Adipocyte (in vitro differentiated cells): ENCODE measurements around the gene CA9.
A peak's percentile ranks its signal among the peaks of the same experiment; 100 is the strongest.

ENCODE experiments used
- DNase-seq: peaks from one replicate; pipeline ENCODE4 v3.0.0-alpha.2; 2015; ENCODE audit warnings: low read depth
- H3K27me3 ChIP-seq: replicated peaks from 2 replicates; pipeline ENCODE4 v1.7.0; 2013; ENCODE audit warnings: mild to moderate bottlenecking, low read length, moderate library complexity; ENCODE audit not compliant: control insufficient read depth, insufficient read depth
- H3K36me3 ChIP-seq: 2 replicates; pipeline ENCODE4 v1.7.0; 2013; ENCODE audit warnings: low read length, mild to moderate bottlenecking, moderate library complexity; ENCODE audit not compliant: control insufficient read depth, insufficient read depth, severe bottlenecking
- H3K4me1 ChIP-seq: 2 replicates; pipeline ENCODE4 v1.7.0; 2013; ENCODE audit warnings: mild to moderate bottlenecking, low read length, moderate library complexity; ENCODE audit not compliant: control insufficient read depth, insufficient read depth
- H3K4me3 ChIP-seq: 2 replicates; pipeline ENCODE4 v1.7.0; 2013; ENCODE audit warnings: mild to moderate bottlenecking, low read length, moderate library complexity
- H3K9ac ChIP-seq: 2 replicates; pipeline ENCODE4 v1.7.0; 2013; ENCODE audit warnings: mild to moderate bottlenecking, low read length, moderate library complexity
- H3K9me3 ChIP-seq: 2 replicates; pipeline ENCODE4 v1.7.0; 2013; ENCODE audit warnings: mild to moderate bottlenecking, low read length, moderate library complexity; ENCODE audit not compliant: control insufficient read depth

Gene CA9

GRCh38 chr9:35664531-35665470, 8.9 kb upstream of the CA9 start, which contains the start of gene ARHGEF39:
ARHGEF39 (minus strand) TSS chr9:35665195; CDS start chr9:35665169, 26 bp downstream.
- Histone ChIP-seq H3K9me3 (no peaks in the 10 kb centered on the region), H3K36me3 (peaks cover 20% of the 10 kb centered on the region), H3K9ac (peak within 1 kb of the TSS; percentile 85), H3K27me3 (no peaks in the 10 kb centered on the region), H3K4me3 (peak within 1 kb of the TSS; percentile 86), H3K4me1 (peaks cover 29% of the 10 kb centered on the region)
- peak; percentile 93 for DNase-seq

- H3K9me3 ChIP-seq, result no peaks in the 10 kb centered on the region
- H3K4me1 ChIP-seq, result peaks cover 23% of the 10 kb centered on the region
- peaks cover 15% of the 10 kb centered on the region for H3K36me3 ChIP-seq
- H3K27me3 ChIP-seq, result no peaks in the 10 kb centered on the region
- H3K9ac ChIP-seq, result peak overlapping the region; percentile 85
- peak overlapping the region; percentile 86 for H3K4me3 ChIP-seq
- DNase-seq, result no peak
These were observed 8.3 kb upstream of the CA9 start for GRCh38 chr9:35665471-35665818.

GRCh38 chr9:35666045-35666444, 7.7 kb upstream of the CA9 start:
- no peak for DNase-seq
- Histone ChIP-seq H3K9ac (no peak overlapping the region), H3K4me3 (no peak overlapping the region), H3K9me3 (no peaks in the 10 kb centered on the region), H3K27me3 (no peaks in the 10 kb centered on the region), H3K36me3 (peaks cover 9% of the 10 kb centered on the region), H3K4me1 (peaks cover 17% of the 10 kb centered on the region)

DNA sequence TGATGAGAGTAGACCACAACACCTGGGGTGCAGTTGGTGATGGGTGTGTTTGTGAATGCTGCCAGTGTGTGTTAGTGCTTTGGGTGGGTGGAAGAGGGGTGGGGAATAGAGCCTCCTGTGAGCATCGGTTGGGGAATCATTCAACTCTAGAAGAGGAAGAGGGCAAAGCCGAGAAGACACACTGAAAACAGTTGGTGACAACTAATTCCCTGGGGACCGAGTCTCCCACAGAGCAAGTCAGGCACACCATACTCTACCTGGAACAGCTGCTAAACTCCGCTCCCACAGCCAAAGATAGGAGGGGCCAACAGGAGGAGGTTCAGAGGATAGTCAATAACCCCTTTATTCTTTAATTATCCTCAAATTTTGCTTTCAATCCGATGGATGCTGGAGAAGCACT, 7.2 kb upstream of the CA9 start:
- Histone ChIP-seq H3K27me3 (no peaks in the 10 kb centered on the region), H3K36me3 (peaks cover 4% of the 10 kb centered on the region), H3K4me3 (no peak overlapping the region), H3K9me3 (no peaks in the 10 kb centered on the region), H3K4me1 (peaks cover 11% of the 10 kb centered on the region), H3K9ac (no peak overlapping the region)
- DNase-seq, result no peak

DNA sequence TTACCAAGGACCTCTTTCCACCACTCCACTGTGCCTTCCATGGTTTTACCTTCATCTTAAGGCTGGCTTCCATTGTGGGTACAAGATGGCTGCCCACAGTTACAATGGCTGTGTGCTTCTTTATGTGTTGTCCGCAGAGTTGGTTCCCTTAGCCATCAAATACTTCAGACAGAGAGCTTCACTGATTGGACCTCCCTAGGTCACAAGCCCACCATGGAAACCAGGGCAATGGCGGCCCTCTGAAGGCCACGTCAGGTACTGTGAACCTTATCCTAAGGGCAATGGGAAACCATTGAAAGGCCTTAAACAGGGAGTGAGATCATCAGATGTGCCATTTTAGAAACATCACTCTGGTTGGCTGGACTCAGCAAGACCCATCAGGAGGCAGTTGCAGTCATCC, 5.8 kb upstream of the CA9 start:
- Histone ChIP-seq H3K4me3 (no peak overlapping the region), H3K9ac (no peak overlapping the region), H3K4me1 (peaks cover 7% of the 10 kb centered on the region), H3K36me3 (no peaks in the 10 kb centered on the region), H3K9me3 (no peaks in the 10 kb centered on the region), H3K27me3 (no peaks in the 10 kb centered on the region)
- no peak for DNase-seq

DNA sequence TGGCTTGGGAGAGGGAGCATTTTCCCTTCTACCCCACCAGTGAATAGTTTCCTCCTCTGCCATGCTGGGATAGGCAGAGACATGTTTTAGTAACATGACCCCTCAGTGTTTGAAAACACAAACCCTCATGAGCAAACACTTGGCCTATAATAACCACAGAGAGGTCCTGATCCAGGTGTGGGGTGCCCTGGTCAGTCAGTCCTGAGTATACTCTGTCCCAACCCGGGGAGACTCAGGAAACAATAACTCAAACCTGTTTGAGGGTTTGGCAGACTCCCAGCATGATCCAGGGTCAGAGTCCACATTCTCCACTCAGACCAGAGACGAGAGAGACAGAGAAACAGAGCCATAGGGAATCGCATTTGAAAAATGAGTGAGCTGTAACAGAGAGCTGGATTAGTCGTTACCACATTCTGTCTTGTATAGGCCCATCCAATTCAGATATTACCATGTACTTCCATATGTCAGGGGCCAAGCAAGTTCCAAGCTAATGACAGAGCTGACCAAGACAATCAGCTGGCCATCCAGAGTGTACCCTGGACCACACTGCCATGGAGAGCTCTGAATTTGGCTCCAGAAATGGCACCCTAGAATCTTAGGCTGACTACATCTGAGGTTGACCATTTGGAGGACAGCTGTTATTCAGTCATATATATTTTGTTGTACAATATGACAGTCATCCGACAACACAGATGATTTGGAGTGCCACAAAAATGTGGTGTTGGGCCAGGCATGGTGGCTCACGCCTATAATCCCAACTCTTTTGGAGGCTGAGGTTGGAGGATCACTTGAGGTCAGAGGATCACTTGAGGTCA, 4.2 kb upstream of the CA9 start:
- no peak overlapping the region for H3K4me3 ChIP-seq
- no peak overlapping the region for H3K9ac ChIP-seq
- H3K36me3 ChIP-seq, result no peaks in the 10 kb centered on the region
- DNase-seq, result no peak
- peaks cover 7% of the 10 kb centered on the region for H3K4me1 ChIP-seq
- no peaks in the 10 kb centered on the region for H3K9me3 ChIP-seq
- H3K27me3 ChIP-seq, result no peaks in the 10 kb centered on the region

DNA sequence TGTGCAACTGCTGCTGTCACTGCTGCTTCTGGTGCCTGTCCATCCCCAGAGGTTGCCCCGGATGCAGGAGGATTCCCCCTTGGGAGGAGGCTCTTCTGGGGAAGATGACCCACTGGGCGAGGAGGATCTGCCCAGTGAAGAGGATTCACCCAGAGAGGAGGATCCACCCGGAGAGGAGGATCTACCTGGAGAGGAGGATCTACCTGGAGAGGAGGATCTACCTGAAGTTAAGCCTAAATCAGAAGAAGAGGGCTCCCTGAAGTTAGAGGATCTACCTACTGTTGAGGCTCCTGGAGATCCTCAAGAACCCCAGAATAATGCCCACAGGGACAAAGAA, 265 bp downstream of the CA9 start:
- H3K36me3 ChIP-seq, result no peaks in the 10 kb centered on the region
- no peak for DNase-seq

DNA sequence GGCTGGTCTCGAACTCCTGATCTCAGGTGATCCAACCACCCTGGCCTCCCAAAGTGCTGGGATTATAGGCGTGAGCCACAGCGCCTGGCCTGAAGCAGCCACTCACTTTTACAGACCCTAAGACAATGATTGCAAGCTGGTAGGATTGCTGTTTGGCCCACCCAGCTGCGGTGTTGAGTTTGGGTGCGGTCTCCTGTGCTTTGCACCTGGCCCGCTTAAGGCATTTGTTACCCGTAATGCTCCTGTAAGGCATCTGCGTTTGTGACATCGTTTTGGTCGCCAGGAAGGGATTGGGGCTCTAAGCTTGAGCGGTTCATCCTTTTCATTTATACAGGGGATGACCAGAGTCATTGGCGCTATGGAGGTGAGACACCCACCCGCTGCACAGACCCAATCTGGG, 1.5 kb downstream of the CA9 start:
- H3K27me3 ChIP-seq, result no peaks in the 10 kb centered on the region
- no peaks in the 10 kb centered on the region for H3K36me3 ChIP-seq
- H3K9ac ChIP-seq, result no peak overlapping the region
- DNase-seq, result no peak
- H3K4me3 ChIP-seq, result peak overlapping the region; percentile 74
- no peaks in the 10 kb centered on the region for H3K9me3 ChIP-seq
- H3K4me1 ChIP-seq, result peaks cover 5% of the 10 kb centered on the region

More for the DNA sequence above, 265 bp downstream of the CA9 start:
- Histone ChIP-seq H3K9me3 (no peaks in the 10 kb centered on the region), H3K9ac (no peak overlapping the region), H3K27me3 (no peaks in the 10 kb centered on the region), H3K4me3 (no peak overlapping the region), H3K4me1 (peaks cover 5% of the 10 kb centered on the region)

DNA sequence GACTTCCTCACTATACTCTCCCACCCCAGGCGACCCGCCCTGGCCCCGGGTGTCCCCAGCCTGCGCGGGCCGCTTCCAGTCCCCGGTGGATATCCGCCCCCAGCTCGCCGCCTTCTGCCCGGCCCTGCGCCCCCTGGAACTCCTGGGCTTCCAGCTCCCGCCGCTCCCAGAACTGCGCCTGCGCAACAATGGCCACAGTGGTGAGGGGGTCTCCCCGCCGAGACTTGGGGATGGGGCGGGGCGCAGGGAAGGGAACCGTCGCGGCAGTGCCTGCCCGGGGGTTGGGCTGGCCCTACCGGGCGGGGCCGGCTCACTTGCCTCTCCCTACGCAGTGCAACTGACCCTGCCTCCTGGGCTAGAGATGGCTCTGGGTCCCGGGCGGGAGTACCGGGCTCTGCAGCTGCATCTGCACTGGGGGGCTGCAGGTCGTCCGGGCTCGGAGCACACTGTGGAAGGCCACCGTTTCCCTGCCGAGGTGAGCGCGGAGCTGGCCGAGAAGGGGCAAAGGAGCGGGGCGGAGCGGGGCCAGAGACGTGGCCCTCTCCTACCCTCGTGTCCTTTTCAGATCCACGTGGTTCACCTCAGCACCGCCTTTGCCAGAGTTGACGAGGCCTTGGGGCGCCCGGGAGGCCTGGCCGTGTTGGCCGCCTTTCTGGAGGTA, 2.1 kb downstream of the CA9 start:
- Histone ChIP-seq H3K4me3 (peak overlapping the region; percentile 74), H3K4me1 (peaks cover 5% of the 10 kb centered on the region), H3K9ac (peak overlapping the region; percentile 67), H3K9me3 (no peaks in the 10 kb centered on the region), H3K27me3 (no peaks in the 10 kb centered on the region), H3K36me3 (no peaks in the 10 kb centered on the region)
- DNase-seq, result peak; percentile 50

DNA sequence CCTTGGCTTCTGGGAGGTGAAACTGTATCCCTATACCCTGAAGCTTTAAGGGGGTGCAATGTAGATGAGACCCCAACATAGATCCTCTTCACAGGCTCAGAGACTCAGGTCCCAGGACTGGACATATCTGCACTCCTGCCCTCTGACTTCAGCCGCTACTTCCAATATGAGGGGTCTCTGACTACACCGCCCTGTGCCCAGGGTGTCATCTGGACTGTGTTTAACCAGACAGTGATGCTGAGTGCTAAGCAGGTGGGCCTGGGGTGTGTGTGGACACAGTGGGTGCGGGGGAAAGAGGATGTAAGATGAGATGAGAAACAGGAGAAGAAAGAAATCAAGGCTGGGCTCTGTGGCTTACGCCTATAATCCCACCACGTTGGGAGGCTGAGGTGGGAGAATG, 5.4 kb downstream of the CA9 start:
- no peaks in the 10 kb centered on the region for H3K27me3 ChIP-seq
- H3K9ac ChIP-seq, result no peak overlapping the region

GRCh38 chr9:35679766-35680330, 6.1 kb downstream of the CA9 start:
- Histone ChIP-seq H3K4me1 (peaks cover 8% of the 10 kb centered on the region), H3K9me3 (no peaks in the 10 kb centered on the region), H3K9ac (no peak overlapping the region), H3K4me3 (no peak overlapping the region), H3K36me3 (peaks cover 33% of the 10 kb centered on the region), H3K27me3 (no peaks in the 10 kb centered on the region)
- DNase-seq, result no peak

More for the DNA sequence above, 5.4 kb downstream of the CA9 start:
- DNase-seq, result no peak
- Histone ChIP-seq H3K4me3 (no peak overlapping the region), H3K9me3 (no peaks in the 10 kb centered on the region), H3K36me3 (peaks cover 26% of the 10 kb centered on the region), H3K4me1 (peaks cover 8% of the 10 kb centered on the region)
